Mesothelial cell of epicardium (in vitro differentiated cells): Measurements from ENCODE around the gene DNAH17. TPM values are rescaled to one million over a fixed set of nuclear protein-coding genes. Genes with fewer than 3 reads are reported as not detected.
A peak's percentile ranks its signal among the peaks of the same experiment; 100 is the strongest.

Source experiments
- DNase-seq, 2 experiments: peaks; one replicate each; pipeline ENCODE4 v3.0.0; 2021; ENCODE audit warnings: low spot score in 2 of 2; ENCODE audit not compliant: unreplicated experiment in 2 of 2
- H3K27ac Mint-ChIP-seq: 2 replicates; pipeline ENCODE4 v1.8.0; 2021; ENCODE audit warnings: mixed read lengths
- H3K27me3 Mint-ChIP-seq: 2 replicates; pipeline ENCODE4 v1.8.0; 2021; ENCODE audit warnings: low read depth, mixed read lengths
- H3K36me3 Mint-ChIP-seq: 2 replicates; pipeline ENCODE4 v1.8.0; 2021; ENCODE audit warnings: mixed read lengths
- H3K4me1 Mint-ChIP-seq: 2 replicates; pipeline ENCODE4 v1.8.0; 2021; ENCODE audit warnings: mixed read lengths
- H3K4me3 Mint-ChIP-seq: 2 replicates; pipeline ENCODE4 v1.8.0; 2021; ENCODE audit warnings: mild to moderate bottlenecking, moderate library complexity, mixed read lengths
- H3K9me3 Mint-ChIP-seq: 2 replicates; pipeline ENCODE4 v1.8.0; 2021; ENCODE audit warnings: mixed read lengths
- CTCF ChIP-seq: fragments of 200-600 bp; sonication (generic); IDR thresholded peaks from one replicate; pipeline ENCODE4 v1.5.0; 2021; ENCODE audit warnings: antibody characterized with exemption; ENCODE audit not compliant: unreplicated experiment
- total RNA-seq: library from RNA; stranded (reverse); gene quantifications from 3 replicates; pipeline ENCODE4 v1.2.1, GENCODE V29; 2021

DNAH17 gene
- total RNA-seq, 1 donor from 2014 or later: 0.87 TPM

DNA sequence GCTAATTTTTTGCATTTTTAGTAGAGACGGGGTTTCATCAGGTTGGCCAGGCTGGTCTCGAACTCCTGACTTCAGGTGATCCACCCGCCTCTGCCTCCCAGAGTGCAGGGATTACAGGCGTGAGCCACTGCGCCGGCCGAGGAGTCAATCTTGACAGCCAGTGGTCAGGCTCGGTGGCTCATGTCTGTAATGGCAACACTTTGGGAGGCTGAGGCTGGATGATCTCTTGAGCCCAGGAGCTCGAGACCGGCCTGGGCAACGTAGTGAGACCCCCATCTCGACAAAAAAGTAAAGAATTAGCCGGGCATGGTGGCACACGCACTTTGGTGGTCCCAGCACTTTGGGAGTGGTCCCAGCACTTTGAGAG lies 199.4 kb downstream of the DNAH17 start:
- Mint-ChIP-seq H3K27ac (peak overlapping the region; percentile 69), H3K4me3 (peak overlapping the region; percentile 94), H3K4me1 (peaks cover 59% of the 10 kb centered on the region), H3K36me3 (no peaks in the 10 kb centered on the region), H3K27me3 (no peaks in the 10 kb centered on the region), H3K9me3 (no peaks in the 10 kb centered on the region)
- DNase-seq: no peak
- no peak for TF ChIP-seq CTCF

- Mint-ChIP-seq H3K9me3 (no peaks in the 10 kb centered on the region), H3K4me1 (peaks cover 56% of the 10 kb centered on the region), H3K4me3 (peak overlapping the region; percentile 2), H3K27ac (peak overlapping the region; percentile 99), H3K36me3 (no peaks in the 10 kb centered on the region), H3K27me3 (no peaks in the 10 kb centered on the region)
- TF ChIP-seq CTCF: no peak
- no peak for DNase-seq
Measured at GRCh38 chr17:78376161-78376560, 201.0 kb downstream of the DNAH17 start.

DNA sequence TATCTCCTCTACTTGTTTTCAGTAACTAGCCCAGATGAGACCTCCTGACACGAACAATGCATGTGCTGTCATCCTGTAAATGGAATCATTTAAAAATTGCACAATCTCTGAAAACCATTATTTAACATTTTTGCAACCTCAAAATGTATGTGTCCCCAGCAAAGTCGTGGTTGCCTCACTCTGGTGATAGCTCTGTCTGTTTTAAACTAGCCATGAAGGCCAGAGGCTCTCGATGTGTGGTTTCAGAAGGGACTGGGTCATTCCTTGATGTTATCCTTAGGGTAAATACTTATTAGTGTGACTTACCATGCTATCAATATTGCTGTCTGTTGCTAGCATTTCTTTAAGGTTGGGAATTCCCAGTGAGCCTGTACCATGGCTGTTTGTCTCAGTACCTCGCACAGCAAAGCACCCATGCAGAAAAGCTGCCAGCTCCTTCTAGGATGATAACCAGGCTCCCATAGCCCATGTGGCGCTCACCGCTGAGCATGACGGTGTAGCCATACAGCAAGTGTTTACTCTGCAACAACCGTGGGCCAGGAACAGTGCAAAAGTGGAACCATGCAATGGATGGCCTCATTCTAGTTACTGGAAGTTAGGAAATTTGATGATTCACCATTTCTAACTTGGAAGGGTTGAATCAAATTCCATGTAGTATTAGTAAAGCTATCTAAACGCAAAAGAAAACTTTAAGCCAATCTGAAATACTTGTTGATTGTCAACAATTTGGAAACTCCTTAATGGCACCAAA lies 201.6 kb downstream of the DNAH17 start:
- no peaks in the 10 kb centered on the region for H3K36me3 Mint-ChIP-seq
- no peak overlapping the region for H3K4me3 Mint-ChIP-seq
- DNase-seq: no peak
- H3K4me1 Mint-ChIP-seq: peaks cover 57% of the 10 kb centered on the region
- H3K27ac Mint-ChIP-seq: peak overlapping the region; percentile 99
- no peak for TF ChIP-seq CTCF
- no peaks in the 10 kb centered on the region for H3K27me3 Mint-ChIP-seq
- H3K9me3 Mint-ChIP-seq: no peaks in the 10 kb centered on the region

GRCh38 chr17:78374631-78375274 lies 202.4 kb downstream of the DNAH17 start:
- Mint-ChIP-seq H3K36me3 (no peaks in the 10 kb centered on the region), H3K4me3 (peak overlapping the region; percentile 9), H3K27ac (peak overlapping the region; percentile 99), H3K27me3 (no peaks in the 10 kb centered on the region), H3K4me1 (peaks cover 58% of the 10 kb centered on the region), H3K9me3 (no peaks in the 10 kb centered on the region)
- no peak for DNase-seq
- no peak for TF ChIP-seq CTCF

GRCh38 chr17:78374189-78374588 lies 203.0 kb downstream of the DNAH17 start:
- no peaks in the 10 kb centered on the region for H3K27me3 Mint-ChIP-seq
- peak overlapping the region; percentile 9 for H3K4me3 Mint-ChIP-seq
- no peak for TF ChIP-seq CTCF
- peaks cover 59% of the 10 kb centered on the region for H3K4me1 Mint-ChIP-seq
- no peak for DNase-seq
- no peaks in the 10 kb centered on the region for H3K9me3 Mint-ChIP-seq
- no peaks in the 10 kb centered on the region for H3K36me3 Mint-ChIP-seq
- H3K27ac Mint-ChIP-seq: peak overlapping the region; percentile 99

Other genes starting within 250 kb of the DNAH17 start
- gene SOCS3, start 217.3 kb downstream of the DNAH17 start, total RNA-seq: 45.7 to 50.0 TPM (median 49.8 TPM) in 3 replicates
- gene PGS1, start 198.7 kb downstream of the DNAH17 start, total RNA-seq: 62.0 to 66.5 TPM (median 62.3 TPM) in 3 replicates
- gene CYTH1, start 204.9 kb upstream of the DNAH17 start, total RNA-seq: 40.3 to 44.3 TPM (median 42.8 TPM) in 3 replicates